ENCODE measurements around the gene ZBTB8OS.

DNA sequence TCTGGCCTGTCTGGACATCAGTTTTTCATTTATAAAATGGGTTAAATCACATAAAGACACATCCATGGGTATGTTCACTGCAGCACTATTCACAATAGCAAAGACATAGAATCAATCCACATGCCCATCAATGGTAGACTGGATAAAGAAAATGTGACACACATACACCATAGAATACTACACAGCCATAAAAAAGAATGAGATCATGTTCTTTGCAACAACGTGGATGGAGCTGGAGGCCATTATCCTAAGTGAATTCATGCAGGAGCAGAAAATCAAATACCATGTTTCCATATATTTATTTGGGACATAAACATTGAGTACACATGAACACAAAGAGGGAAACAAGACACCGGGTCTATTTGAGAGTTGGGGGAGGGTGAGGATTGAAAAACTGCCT lies 28.1 kb downstream of the ZBTB8OS start:
- TF ChIP-seq EP300 (IDR thresholded peaks at IDR 0.05; ENCODE audit: borderline replicate concordance in 1 of 2, low read depth in 2 of 2, low read length in 2 of 2) (no peak), JUN (IDR thresholded peaks at IDR 0.05; ENCODE audit: low read depth, low read length) (no peak), RBBP5 (IDR thresholded peaks at IDR 0.05; ENCODE audit: borderline replicate concordance, low read depth, low read length) (no peak), SP1 (IDR thresholded peaks at IDR 0.05; ENCODE audit: low read depth, low read length) (no peak), CEBPB (IDR thresholded peaks at IDR 0.05; ENCODE audit: low read depth, low read length) (no peak), CREB1 (IDR thresholded peaks at IDR 0.05) (no peak)
- TF ChIP-seq, protein P1, sequence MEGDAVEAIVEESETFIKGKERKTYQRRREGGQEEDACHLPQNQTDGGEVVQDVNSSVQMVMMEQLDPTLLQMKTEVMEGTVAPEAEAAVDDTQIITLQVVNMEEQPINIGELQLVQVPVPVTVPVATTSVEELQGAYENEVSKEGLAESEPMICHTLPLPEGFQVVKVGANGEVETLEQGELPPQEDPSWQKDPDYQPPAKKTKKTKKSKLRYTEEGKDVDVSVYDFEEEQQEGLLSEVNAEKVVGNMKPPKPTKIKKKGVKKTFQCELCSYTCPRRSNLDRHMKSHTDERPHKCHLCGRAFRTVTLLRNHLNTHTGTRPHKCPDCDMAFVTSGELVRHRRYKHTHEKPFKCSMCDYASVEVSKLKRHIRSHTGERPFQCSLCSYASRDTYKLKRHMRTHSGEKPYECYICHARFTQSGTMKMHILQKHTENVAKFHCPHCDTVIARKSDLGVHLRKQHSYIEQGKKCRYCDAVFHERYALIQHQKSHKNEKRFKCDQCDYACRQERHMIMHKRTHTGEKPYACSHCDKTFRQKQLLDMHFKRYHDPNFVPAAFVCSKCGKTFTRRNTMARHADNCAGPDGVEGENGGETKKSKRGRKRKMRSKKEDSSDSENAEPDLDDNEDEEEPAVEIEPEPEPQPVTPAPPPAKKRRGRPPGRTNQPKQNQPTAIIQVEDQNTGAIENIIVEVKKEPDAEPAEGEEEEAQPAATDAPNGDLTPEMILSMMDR (IDR thresholded peaks at IDR 0.05; ENCODE audit: control extremely low read depth in 1 of 3, insufficient read depth in 1 of 3, low read depth in 1 of 3, low read length in 3 of 3) = no peak
- TF ChIP-seq, protein P2, sequence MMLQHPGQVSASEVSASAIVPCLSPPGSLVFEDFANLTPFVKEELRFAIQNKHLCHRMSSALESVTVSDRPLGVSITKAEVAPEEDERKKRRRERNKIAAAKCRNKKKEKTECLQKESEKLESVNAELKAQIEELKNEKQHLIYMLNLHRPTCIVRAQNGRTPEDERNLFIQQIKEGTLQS (IDR thresholded peaks at IDR 0.05; ENCODE audit: insufficient read depth, low read depth, low read length) = no peak
- TF ChIP-seq, protein P3, sequence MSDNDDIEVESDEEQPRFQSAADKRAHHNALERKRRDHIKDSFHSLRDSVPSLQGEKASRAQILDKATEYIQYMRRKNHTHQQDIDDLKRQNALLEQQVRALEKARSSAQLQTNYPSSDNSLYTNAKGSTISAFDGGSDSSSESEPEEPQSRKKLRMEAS (IDR thresholded peaks at IDR 0.05) = no peak

Measured in H1 (cell line).